Mucosa of descending colon (tissue), 3 donors: ENCODE data around the gene SYCP3. TPM values are rescaled to one million over a fixed set of nuclear protein-coding genes. Genes with fewer than 3 reads are reported as not detected.

ENCODE experiments used
- ATAC-seq: fragments of 200-7000 bp; cut with Tn5 transposase; one replicate; pipeline ENCODE4 v1.9.1; 2020; ENCODE audit warnings: mild to moderate bottlenecking, moderate library complexity
- DNase-seq, 3 donors: peaks; one replicate each; pipeline ENCODE4 v3.0.0-alpha.2; 2020
- H3K36me3 ChIP-seq: fragments of 200-600 bp; one replicate; pipeline ENCODE4 v1.8.0; 2021; ENCODE audit warnings: low read depth, mild to moderate bottlenecking
- H3K4me1 ChIP-seq: fragments of 200-600 bp; one replicate; pipeline ENCODE4 v1.8.0; 2021; ENCODE audit warnings: low read depth, mild to moderate bottlenecking
- H3K4me3 ChIP-seq: fragments of 200-600 bp; one replicate; pipeline ENCODE4 v1.8.0; 2021; ENCODE audit warnings: mild to moderate bottlenecking
- H3K9me3 ChIP-seq: fragments of 200-600 bp; one replicate; pipeline ENCODE4 v1.8.0; 2021; ENCODE audit warnings: mild to moderate bottlenecking
- CTCF ChIP-seq: fragments of 200-600 bp; IDR thresholded peaks from one replicate; pipeline ENCODE4 v1.8.0; 2022; ENCODE audit warnings: antibody characterized with exemption, mild to moderate bottlenecking
- intact Hi-C, 2 donors: fragments of 100-400 bp; cut with DNase I in 1 of 2; cut with micrococcal nuclease in 1 of 2; formaldehyde crosslinking; loops; one replicate each; pipeline versions ENCODE4 v1.11.0 to v1.11.1; 2022; cut with DNase I, micrococcal nuclease
- total RNA-seq, 3 donors: library from RNA; stranded (reverse); fragmentation: NEBNext Ultra II Directional in 2 of 3; extraction: Animal tissue kit (Norgen Biotek cat#: 25700) in 2 of 3; gene quantifications; one replicate each; pipeline versions ENCODE4 v1.2.1 to v1.2.4, GENCODE V29; 2021 to 2023
- donor health status: DM: no; HTN: no; CAD: no; lungs with moderate emphysema.
- donor health status: DM: no; HTN: no; CAD: no.
- donor health status: DM: no; HTN: yes; CAD: no.

The SYCP3 gene
- total RNA-seq, 3 donors from 2014 or later = 0.07 to 0.28 TPM; not detected in 1

DNA sequence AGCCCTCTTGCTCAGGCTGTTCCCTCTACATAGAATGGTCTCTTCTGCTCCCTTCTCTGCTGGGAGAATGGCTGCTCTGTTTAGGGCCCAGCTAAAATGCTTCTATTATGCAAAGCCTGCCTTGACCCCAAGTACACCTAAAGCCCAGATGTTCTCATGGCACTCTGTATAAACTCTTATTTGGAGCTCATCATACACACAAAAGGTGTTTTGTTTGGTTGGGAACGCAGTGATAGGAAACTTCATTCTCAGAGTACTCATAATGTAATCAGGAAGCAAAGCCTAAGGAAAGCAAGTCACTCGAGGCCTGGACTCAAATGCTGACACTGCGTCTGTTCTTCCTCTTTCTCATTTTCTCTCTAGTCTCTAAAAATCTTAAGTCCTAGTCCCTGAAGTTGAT is 38.2 kb upstream of the SYCP3 start:
- intact Hi-C loops = loop anchor here in 1 of 2 donors (5.0 kb wide), 1 partner anchor 55 kb away; the partner anchor contains the start of gene GNPTAB
- Histone ChIP-seq H3K4me1 (peaks cover 14% of the 10 kb centered on the region), H3K4me3 (no peak overlapping the region), H3K9me3 (no peaks in the 10 kb centered on the region), H3K36me3 (peaks cover 6% of the 10 kb centered on the region)
- DNase-seq (no peak), ATAC-seq (peak; percentile 37)
- TF ChIP-seq CTCF = no peak

GRCh38 chr12:101775816-101776215 is 36.6 kb upstream of the SYCP3 start:
- no peak for ATAC-seq
- intact Hi-C loops = loop anchor here in 1 of 2 donors (5.0 kb wide), 1 partner anchor 56 kb away; the partner anchor contains the start of gene GNPTAB
- peaks cover 6% of the 10 kb centered on the region for H3K36me3 ChIP-seq
- no peak for DNase-seq
- H3K9me3 ChIP-seq = no peaks in the 10 kb centered on the region
- H3K4me3 ChIP-seq = no peak overlapping the region
- peaks cover 19% of the 10 kb centered on the region for H3K4me1 ChIP-seq
- no peak for TF ChIP-seq CTCF

GRCh38 chr12:101773650-101774162 is 34.4 kb upstream of the SYCP3 start:
- intact Hi-C loops = loop anchor here in 1 of 2 donors (5.0 kb wide), 1 partner anchor 59 kb away; the partner anchor contains the start of gene GNPTAB
- peaks cover 6% of the 10 kb centered on the region for H3K36me3 ChIP-seq
- H3K4me3 ChIP-seq = no peak overlapping the region
- DNase-seq (peak in 2 of 3 donors; percentile 47 to 66), ATAC-seq (peak; percentile 93)
- peak; percentile 83 for TF ChIP-seq CTCF
- peaks cover 7% of the 10 kb centered on the region for H3K4me1 ChIP-seq
- H3K9me3 ChIP-seq = no peaks in the 10 kb centered on the region

DNA sequence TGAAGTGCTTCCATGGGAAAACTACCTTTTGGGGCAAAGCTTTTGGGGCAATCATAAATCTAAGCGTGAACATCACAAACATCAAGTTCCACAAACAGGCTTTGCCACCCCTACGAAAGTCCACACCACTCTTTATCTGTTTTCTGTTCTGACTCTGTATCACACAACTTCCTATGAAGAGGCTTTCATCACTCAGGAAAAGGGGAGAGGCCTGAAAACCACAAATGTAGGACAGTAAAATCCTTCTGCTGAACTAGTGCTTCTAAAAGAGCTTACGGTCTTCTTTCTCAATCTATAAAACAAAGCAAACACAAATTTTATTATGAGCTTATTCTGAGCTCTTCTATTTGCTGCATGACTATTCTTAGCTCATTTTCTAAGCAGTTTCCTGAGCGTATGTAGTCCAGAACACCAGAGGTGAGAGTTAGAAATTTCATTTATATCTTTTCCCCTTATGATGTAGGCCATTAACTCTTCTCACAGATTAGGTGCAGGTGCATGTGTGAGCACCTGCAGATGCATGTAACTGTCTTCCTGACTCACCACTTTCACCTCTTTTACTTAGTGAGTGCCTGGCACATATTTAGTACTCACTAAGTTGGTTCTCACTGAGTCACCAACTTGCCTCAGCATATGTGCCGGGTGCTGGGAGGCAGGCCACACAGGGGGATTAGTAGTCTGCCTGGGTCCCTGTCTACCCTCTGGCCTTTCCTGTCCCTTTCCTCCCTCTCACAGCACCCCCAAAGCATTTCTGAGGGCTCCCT is 32.9 kb upstream of the SYCP3 start:
- intact Hi-C loops = loop anchor here in 1 of 2 donors (5.0 kb wide), 1 partner anchor 60 kb away; the partner anchor contains the start of gene GNPTAB
- TF ChIP-seq CTCF = peak; percentile 7
- Histone ChIP-seq H3K4me3 (no peak overlapping the region), H3K4me1 (peaks cover 7% of the 10 kb centered on the region), H3K9me3 (no peaks in the 10 kb centered on the region), H3K36me3 (peaks cover 6% of the 10 kb centered on the region)
- ATAC-seq (peak; percentile 34), DNase-seq (no peak)

GRCh38 chr12:101769865-101770264 is 30.6 kb upstream of the SYCP3 start:
- TF ChIP-seq CTCF = no peak

More at GRCh38 chr12:101769865-101770264, 30.6 kb upstream of the SYCP3 start:
- DNase-seq (no peak), ATAC-seq (no peak)
- Histone ChIP-seq H3K9me3 (no peaks in the 10 kb centered on the region), H3K36me3 (peaks cover 12% of the 10 kb centered on the region), H3K4me1 (peaks cover 7% of the 10 kb centered on the region), H3K4me3 (no peak overlapping the region)
- intact Hi-C loops = loop anchor here in 1 of 2 donors (5.0 kb wide), 1 partner anchor 62 kb away; the partner anchor contains the start of gene GNPTAB
